HEK293 (cell line): ENCODE results near the gene AFAP1L2.

Experiments used
- CTCF ChIA-PET: fragments of 350-600 bp; formaldehyde crosslinking; extraction: SDS; loops from one replicate; lab custom pipeline; 2021; ENCODE audit warnings: antibody characterized with exemption; lab: Yijun Ruan, JAX
- POLR2A ChIA-PET: fragments of 300-600 bp; formaldehyde crosslinking; extraction: SDS; loops from one replicate; lab custom pipeline; 2020; ENCODE audit warnings: antibody characterized with exemption, inconsistent platforms; lab: Yijun Ruan, JAX
- H3K27ac ChIP-seq: fragments of 200-500 bp; sonication (Bioruptor generic); 2 replicates; pipeline ENCODE4 v1.5.1; 2014; ENCODE audit warnings: low read depth, low read length, control low read depth, inconsistent platforms; ENCODE audit errors: extremely low read depth
- H3K36me3 ChIP-seq, 2 experiments: fragments of 200-500 bp in 1 of 2; sonication (Bioruptor generic) in 1 of 2; 1 replicate in 1 of 2; 2 replicates in 1 of 2; pipeline ENCODE4 v1.5.1; 2014 to 2017; ENCODE audit warnings: inconsistent platforms in 2 of 2, low read length in 2 of 2; ENCODE audit not compliant: control insufficient read depth in 2 of 2, insufficient read depth in 1 of 2
- H3K4me1 ChIP-seq: fragments of 200-500 bp; sonication (Bioruptor generic); 2 replicates; pipeline ENCODE4 v1.5.1; 2014; ENCODE audit warnings: mild to moderate bottlenecking, low read length, inconsistent platforms; ENCODE audit not compliant: control insufficient read depth, insufficient read depth
- H3K4me3 ChIP-seq: 2 replicates; pipeline ENCODE4 v1.5.1; 2011; ENCODE audit warnings: low read depth, mild to moderate bottlenecking, control low read depth, low read length, moderate library complexity
- H3K9me3 ChIP-seq: fragments of 200-500 bp; sonication (Bioruptor generic); 2 replicates; pipeline ENCODE4 v1.5.1; 2014; ENCODE audit warnings: low read depth, low read length, inconsistent platforms; ENCODE audit not compliant: control insufficient read depth, insufficient read depth
- ELK4 ChIP-seq: IDR thresholded peaks from 2 replicates; pipeline ENCODE4 v1.6.1; 2011; ENCODE audit warnings: mild to moderate bottlenecking, low read depth, low read length, borderline replicate concordance
- GLI2 ChIP-seq: fragments of 450-650 bp; formaldehyde crosslinking; IDR thresholded peaks from 2 replicates; pipeline ENCODE4; 2017; ENCODE audit warnings: missing biosample characterization, missing genetic modification characterization, low read depth, borderline replicate concordance
- GLIS2 ChIP-seq: fragments of 450-650 bp; formaldehyde crosslinking; IDR thresholded peaks from 2 replicates; pipeline ENCODE4 v1.5.1; 2016; ENCODE audit warnings: missing biosample characterization, missing genetic modification characterization
- KLF9 ChIP-seq: fragments of 450-650 bp; formaldehyde crosslinking; IDR thresholded peaks from 2 replicates; pipeline ENCODE4 v1.5.1; 2016; ENCODE audit warnings: missing biosample characterization, missing genetic modification characterization, low read depth
- OSR2 ChIP-seq: fragments of 450-650 bp; formaldehyde crosslinking; IDR thresholded peaks from 2 replicates; pipeline ENCODE4 v1.5.1; 2016; ENCODE audit warnings: missing biosample characterization, missing genetic modification characterization
- PBX3 ChIP-seq: sonication (generic); formaldehyde crosslinking; IDR thresholded peaks from 2 replicates; pipeline ENCODE4 v1.8.1; 2022; ENCODE audit warnings: mild to moderate bottlenecking, moderate library complexity, missing genetic modification reagents
- SCRT2 ChIP-seq: fragments of 450-650 bp; formaldehyde crosslinking; IDR thresholded peaks from 2 replicates; pipeline ENCODE4 v1.5.1; 2016; ENCODE audit warnings: missing biosample characterization, missing genetic modification characterization
- TSHZ1 ChIP-seq: fragments of 450-650 bp; formaldehyde crosslinking; IDR thresholded peaks from 2 replicates; pipeline ENCODE4 v1.5.1; 2016; ENCODE audit warnings: missing biosample characterization, missing genetic modification characterization, borderline replicate concordance
- ZBTB26 ChIP-seq: fragments of 450-650 bp; formaldehyde crosslinking; optimal IDR thresholded peaks from 2 replicates; pipeline ENCODE3; 2016; ENCODE audit warnings: missing biosample characterization, mild to moderate bottlenecking, missing genetic modification characterization
- ZBTB48 ChIP-seq: fragments of 450-650 bp; formaldehyde crosslinking; IDR thresholded peaks from 2 replicates; pipeline ENCODE4 v1.5.1; 2016; ENCODE audit warnings: missing biosample characterization, missing genetic modification characterization
- ZBTB8A ChIP-seq: fragments of 450-650 bp; formaldehyde crosslinking; IDR thresholded peaks from 2 replicates; pipeline ENCODE4 v1.5.1; 2016; ENCODE audit warnings: missing biosample characterization, missing genetic modification characterization
- ZIC2 ChIP-seq: fragments of 450-650 bp; formaldehyde crosslinking; IDR thresholded peaks from 2 replicates; pipeline ENCODE4 v1.5.1; 2016; ENCODE audit warnings: missing biosample characterization, missing genetic modification characterization
- ZNF132 ChIP-seq: fragments of 450-650 bp; formaldehyde crosslinking; IDR thresholded peaks from 2 replicates; pipeline ENCODE4 v1.5.1; 2017; ENCODE audit warnings: missing biosample characterization, missing genetic modification characterization, borderline replicate concordance
- ZNF16 ChIP-seq: fragments of 450-650 bp; formaldehyde crosslinking; IDR thresholded peaks from 2 replicates; pipeline ENCODE4 v1.5.1; 2016; ENCODE audit warnings: low read depth, missing biosample characterization, missing genetic modification characterization
- ZNF214 ChIP-seq: fragments of 450-650 bp; formaldehyde crosslinking; IDR thresholded peaks from 2 replicates; pipeline ENCODE4 v1.5.1; 2017; ENCODE audit warnings: missing biosample characterization, mild to moderate bottlenecking, missing genetic modification characterization, borderline replicate concordance
- ZNF394 ChIP-seq: fragments of 450-650 bp; formaldehyde crosslinking; IDR thresholded peaks from 2 replicates; pipeline ENCODE4 v1.5.1; 2016; ENCODE audit warnings: missing biosample characterization, missing genetic modification characterization, mild to moderate bottlenecking, moderate library complexity, borderline replicate concordance
- ZNF560 ChIP-seq: fragments of 450-650 bp; formaldehyde crosslinking; IDR thresholded peaks from 2 replicates; pipeline ENCODE4 v1.5.1; 2017; ENCODE audit warnings: missing biosample characterization, missing genetic modification characterization, borderline replicate concordance
- ZNF571 ChIP-seq: fragments of 450-650 bp; formaldehyde crosslinking; IDR thresholded peaks from 2 replicates; pipeline ENCODE4 v1.5.0; 2017; ENCODE audit warnings: missing biosample characterization, missing genetic modification characterization
- ZNF585B ChIP-seq: fragments of 450-650 bp; formaldehyde crosslinking; IDR thresholded peaks from 2 replicates; pipeline ENCODE4 v1.5.1; 2016; ENCODE audit warnings: missing biosample characterization, missing genetic modification characterization
- ZNF701 ChIP-seq: fragments of 450-650 bp; formaldehyde crosslinking; IDR thresholded peaks from 2 replicates; pipeline ENCODE4 v1.5.1; 2016; ENCODE audit warnings: missing biosample characterization, missing genetic modification characterization
- ZSCAN30 ChIP-seq: fragments of 450-650 bp; IDR thresholded peaks from 2 replicates; pipeline ENCODE4 v1.5.1; 2018; ENCODE audit warnings: missing biosample characterization, mild to moderate bottlenecking, missing genetic modification characterization, moderate library complexity

AFAP1L2 gene

GRCh38 chr10:114306116-114306973, 98.0 kb downstream of the AFAP1L2 start:
- H3K9me3 ChIP-seq = no peaks in the 10 kb centered on the region
- ChIA-PET CTCF (interaction anchor here (0.6 to 1.4 kb wide), 5 partner anchors 30 to 388 kb away, joined by 3 to 5 read pairs (median 3); no protein-coding TSS in a partner anchor), POLR2A (no interaction called here)
- no peaks in the 10 kb centered on the region for H3K4me1 ChIP-seq
- no peak overlapping the region for H3K4me3 ChIP-seq
- no peak overlapping the region for H3K27ac ChIP-seq
- TF ChIP-seq TSHZ1 (tag by site-specific recombination) = no peak
- no peak for TF ChIP-seq ZBTB8A (tag by site-specific recombination)
- peak; percentile 65 for TF ChIP-seq ZIC2 (tag by site-specific recombination)
- H3K36me3 ChIP-seq = no peaks in the 10 kb centered on the region

GRCh38 chr10:114305521-114305925, 98.8 kb downstream of the AFAP1L2 start:
- POLR2A ChIA-PET = no interaction called here
- H3K4me3 ChIP-seq = no peak overlapping the region
- TF ChIP-seq ZNF585B = no peak
- TF ChIP-seq ELK4 = no peak
- no peak for TF ChIP-seq GLI2 (tag by site-specific recombination)
- TF ChIP-seq ZBTB26 (tag by site-specific recombination) = no peak
- no peak for TF ChIP-seq KLF9 (tag by site-specific recombination)
- no peak for TF ChIP-seq ZNF571 (tag by site-specific recombination)
- no peak for TF ChIP-seq ZSCAN30 (tag by site-specific recombination)
- TF ChIP-seq ZNF132 (tag by site-specific recombination) = no peak
- no peak for TF ChIP-seq OSR2 (tag by site-specific recombination)
- TF ChIP-seq ZNF214 (tag by site-specific recombination) = no peak
- no peak for TF ChIP-seq ZNF701 (tag by site-specific recombination)
- TF ChIP-seq ZNF394 (tag by site-specific recombination) = no peak
- TF ChIP-seq SCRT2 = no peak
- TF ChIP-seq ZBTB48 (tag by site-specific recombination) = no peak
- no peak for TF ChIP-seq ZNF16 (tag by site-specific recombination)
- TF ChIP-seq ZNF560 (tag by site-specific recombination) = no peak
- no peak for TF ChIP-seq PBX3 (CRISPR knock-in tag)
- no peak for TF ChIP-seq GLIS2
- H3K27ac ChIP-seq = no peak overlapping the region
- no peaks in the 10 kb centered on the region for H3K4me1 ChIP-seq
- CTCF ChIA-PET = interaction anchor here (0.5 kb wide), 1 partner anchor 80 kb away, joined by 3 read pairs; no protein-coding TSS in a partner anchor
- H3K9me3 ChIP-seq = no peaks in the 10 kb centered on the region
- H3K36me3 ChIP-seq = no peaks in the 10 kb centered on the region
